GM23248 (cell line): ENCODE data around the gene TRIO.

Source experiments
- EZH2 ChIP-seq: fragments of 200-600 bp; sonication (generic); IDR thresholded peaks from 2 replicates; pipeline ENCODE4 v1.6.1; 2018; ENCODE audit warnings: antibody characterized with exemption, mild to moderate bottlenecking; ENCODE audit not compliant: insufficient read depth, poor library complexity, severe bottlenecking
- EZH2phosphoT487 ChIP-seq: fragments of 200-600 bp; sonication (generic); IDR thresholded peaks from 2 replicates; pipeline ENCODE4 v1.6.1; 2018; ENCODE audit warnings: antibody characterized with exemption, moderate library complexity, mild to moderate bottlenecking, low read depth; ENCODE audit not compliant: insufficient read depth

DNA sequence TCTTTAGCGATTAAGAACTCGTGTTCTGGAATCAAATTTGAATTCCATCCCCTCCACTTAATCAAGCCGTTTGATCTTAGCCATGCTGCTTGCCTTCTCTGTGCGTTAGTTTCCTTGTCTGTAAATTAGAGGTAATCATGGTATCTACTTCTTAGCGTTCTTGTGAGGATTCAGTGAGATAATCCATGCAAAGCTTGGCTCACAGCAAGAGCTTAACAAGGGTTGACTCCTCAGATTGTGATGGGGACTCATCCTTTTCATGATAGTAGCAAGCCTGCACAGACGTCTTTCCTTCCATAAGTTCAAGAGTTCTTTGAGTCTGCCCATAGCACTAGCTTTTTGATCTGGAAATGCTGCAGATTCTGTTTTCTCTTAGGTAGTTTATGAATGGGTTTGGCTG lies 72.8 kb downstream of the TRIO start:
- no peak for TF ChIP-seq EZH2
- TF ChIP-seq EZH2phosphoT487: no peak
